Bronchial smooth muscle cell (primary cell): Measurements from ENCODE around the gene MGAT3. TPM values are rescaled to one million over a fixed set of nuclear protein-coding genes. Genes with fewer than 3 reads are reported as not detected.

Experiments used
- total RNA-seq: library from RNA; depleted of rRNA; stranded (reverse); fragments of >200 nt; gene quantifications from 2 replicates; pipeline ENCODE4 v1.2.1, GENCODE V29; 2014

MGAT3 gene
- under 0.01 TPM in 1 of 2 replicates, not detected in the other for total RNA-seq

GRCh38 chr22:39456522-39457197, at the start of gene MGAT3:
Gene MGAT3 (plus strand): TSS chr22:39457012. CDS start chr22:39487348, 30,336 bp downstream.

GRCh38 chr22:39502109-39502788, 45.4 kb downstream of the MGAT3 start, which contains the start of gene MIEF1:
Gene MIEF1 (plus strand): TSS chr22:39502290. CDS start chr22:39511295, 9,005 bp downstream.

GRCh38 chr22:39520226-39521105, 63.7 kb downstream of the MGAT3 start, which contains the start of gene ATF4:
Gene ATF4 (plus strand): TSS chr22:39520562. CDS start chr22:39521446, 884 bp downstream.

GRCh38 chr22:39532215-39533073, 75.6 kb downstream of the MGAT3 start, which contains the start of gene RPS19BP1:
Gene RPS19BP1 (minus strand): TSS chr22:39532748. CDS start chr22:39532738, 10 bp downstream.

Other genes with a start within 250 kb of the MGAT3 start
- gene PDGFB, start 212.0 kb upstream of the MGAT3 start, total RNA-seq, result 0.16 and 0.43 TPM in 2 replicates
- gene RPL3, start 137.4 kb upstream of the MGAT3 start, total RNA-seq, result 3,454 and 5,569 TPM in 2 replicates
- 5.4 and 10.0 TPM in 2 replicates for gene SYNGR1, start 107.0 kb upstream of the MGAT3 start, total RNA-seq
- 14.0 and 18.7 TPM in 2 replicates for gene TAB1, start 57.2 kb upstream of the MGAT3 start, total RNA-seq
- gene MIEF1, start 45.3 kb downstream of the MGAT3 start, total RNA-seq, result 12.1 and 13.9 TPM in 2 replicates
- gene ATF4, start 63.5 kb downstream of the MGAT3 start, total RNA-seq, result 141 and 225 TPM in 2 replicates
- gene RPS19BP1, start 75.7 kb downstream of the MGAT3 start, total RNA-seq, result 25.2 and 40.8 TPM in 2 replicates
- gene CACNA1I, start 113.7 kb downstream of the MGAT3 start, total RNA-seq, result under 0.01 TPM in 2 replicates